OCI-LY7 (cell line): ENCODE measurements around the gene TNNT1. TPM values are rescaled to one million over a fixed set of nuclear protein-coding genes. Genes with fewer than 3 reads are reported as not detected.

Source experiments
- BruUV-seq: library from RNA; stranded (reverse); fragments of 400-500 nt; replicated peaks from 2 replicates; lab custom pipeline; 2021; lab: Mats Ljungman, UMichigan
- CTCF ChIA-PET: fragments of 300-600 bp; sonication (Branson Sonifier 250); formaldehyde crosslinking; loops from one replicate; lab custom pipeline; 2022; ENCODE audit warnings: antibody characterized with exemption; ENCODE audit not compliant: unreplicated experiment; lab: Charles Lee
- POLR2A ChIA-PET: fragments of 300-600 bp; sonication (Branson Sonifier 250); formaldehyde crosslinking; loops from one replicate; lab custom pipeline; 2022; ENCODE audit warnings: antibody characterized with exemption; lab: Charles Lee
- DNase-seq: peaks from one replicate; pipeline ENCODE4 v3.0.0-alpha.2; 2015; ENCODE audit warnings: low spot score
- H2AFZ ChIP-seq: fragments of 200-600 bp; sonication (generic), shearing (Covaris generic); 2 replicates; pipeline ENCODE4 v1.6.1; 2014; ENCODE audit warnings: mild to moderate bottlenecking, antibody characterized with exemption, low read length, moderate library complexity
- H3K27ac ChIP-seq: fragments of 200-600 bp; sonication (generic); 2 replicates; pipeline ENCODE4 v1.5.1; 2014; ENCODE audit warnings: mixed run types, low read depth, mild to moderate bottlenecking, moderate library complexity, low read length, inconsistent platforms; ENCODE audit not compliant: poor library complexity, severe bottlenecking
- H3K36me3 ChIP-seq: fragments of 200-600 bp; sonication (generic); 2 replicates; pipeline ENCODE4 v1.6.1; 2014; ENCODE audit warnings: mild to moderate bottlenecking, antibody characterized with exemption, low read length, moderate library complexity, mixed read lengths; ENCODE audit not compliant: insufficient read depth
- H3K4me1 ChIP-seq: fragments of 200-600 bp; sonication (generic); 2 replicates; pipeline ENCODE4 v1.5.1; 2014; ENCODE audit warnings: mild to moderate bottlenecking, low read length; ENCODE audit not compliant: insufficient read depth, poor library complexity, severe bottlenecking
- H3K4me2 ChIP-seq: fragments of 200-600 bp; sonication (generic); 2 replicates; pipeline ENCODE4 v1.6.1; 2014; ENCODE audit warnings: mild to moderate bottlenecking, low read length
- H3K4me3 ChIP-seq: fragments of 200-600 bp; sonication (generic); 2 replicates; pipeline ENCODE4 v1.5.1; 2014; ENCODE audit warnings: mild to moderate bottlenecking, low read depth, low read length; ENCODE audit not compliant: poor library complexity, severe bottlenecking
- H3K79me2 ChIP-seq: fragments of 200-600 bp; sonication (generic); 2 replicates; pipeline ENCODE4 v1.6.1; 2016; ENCODE audit warnings: low read depth, mild to moderate bottlenecking, low read length, moderate library complexity, mixed read lengths; ENCODE audit not compliant: insufficient read depth
- H3K9me2 ChIP-seq: fragments of 200-600 bp; sonication (generic); 2 replicates; pipeline ENCODE4 v1.6.1; 2016; ENCODE audit warnings: mild to moderate bottlenecking, low read length, mixed read lengths; ENCODE audit not compliant: insufficient read depth
- H3K9me3 ChIP-seq: fragments of 200-600 bp; sonication (generic); 2 replicates; pipeline ENCODE4 v1.6.1; 2014; ENCODE audit warnings: mild to moderate bottlenecking, mixed run types, low read length, mixed read lengths
- H4K20me1 ChIP-seq: fragments of 200-600 bp; sonication (generic); 2 replicates; pipeline ENCODE4 v1.6.1; 2014; ENCODE audit warnings: mild to moderate bottlenecking, antibody characterized with exemption, low read length, moderate library complexity, mixed read lengths; ENCODE audit not compliant: insufficient read depth
- EZH2phosphoT487 ChIP-seq: fragments of 200-600 bp; sonication (generic); IDR thresholded peaks from 2 replicates; pipeline ENCODE4 v1.6.1; 2018; ENCODE audit warnings: low read depth, borderline replicate concordance, mild to moderate bottlenecking, mixed run types, antibody characterized with exemption, low read length, moderate library complexity, mixed read lengths
- intact Hi-C: fragments of 100-400 bp; cut with micrococcal nuclease; formaldehyde crosslinking; loops from one replicate; pipeline ENCODE4 v1.10.0; 2022; ENCODE audit not compliant: unreplicated experiment
- total RNA-seq, 2 experiments: library from RNA; depleted of rRNA in 1 of 2; stranded (reverse); fragments of >200 nt in 1 of 2; shearing (Covaris generic) in 1 of 2; gene quantifications; 2 replicates each; pipeline ENCODE4 v1.2.3, GENCODE V29; 2014 to 2022
- TF ChIP-seq, protein P1 (sequence below): fragments of 200-600 bp; sonication (generic); conservative IDR thresholded peaks from 2 replicates; pipeline ENCODE4 v1.5.1; 2014; ENCODE audit warnings: mild to moderate bottlenecking, antibody characterized with exemption, low read length, moderate library complexity, mixed read lengths

TNNT1 gene
- total RNA-seq, 2 experiments from 2014 or later = 11.2 to 21.9 TPM

DNA sequence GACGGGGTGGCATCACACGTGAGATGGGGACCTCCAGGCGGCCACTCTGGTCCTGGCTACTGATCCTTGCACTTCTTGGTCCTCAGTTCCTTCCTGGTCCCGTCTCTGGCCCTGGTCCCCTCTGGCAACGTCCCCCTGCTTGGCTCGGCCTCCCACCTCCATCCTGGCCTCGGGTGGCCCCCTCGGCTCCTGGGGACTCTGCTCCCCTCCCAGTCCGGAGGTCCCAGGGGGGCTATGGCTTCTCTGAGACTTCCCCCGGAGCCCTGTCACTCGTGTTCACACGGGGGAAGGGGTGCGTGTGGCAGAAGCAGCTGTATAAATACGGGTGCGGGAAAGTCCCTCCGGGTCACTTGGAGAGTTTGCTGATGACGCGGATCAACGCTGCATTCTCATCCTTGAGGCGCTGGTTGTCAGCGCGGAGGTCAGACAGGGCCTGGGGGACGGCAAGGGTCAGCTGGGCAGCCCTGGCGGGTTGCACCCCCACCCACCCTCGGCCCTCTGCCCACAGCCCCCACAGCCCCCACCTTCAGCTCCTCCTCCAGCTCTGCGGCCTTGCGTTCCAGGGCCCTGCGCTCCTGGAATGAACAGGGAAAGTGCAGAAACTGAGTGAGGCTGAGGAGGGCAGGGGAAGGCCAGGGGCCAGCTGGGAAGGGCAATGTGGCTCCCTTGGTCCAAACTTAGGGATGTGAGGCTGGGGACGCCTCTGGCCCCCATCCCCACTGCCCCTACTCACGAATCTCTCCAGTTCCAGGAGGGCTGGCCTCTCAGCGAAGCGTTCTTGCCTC is 57.7 kb downstream of the TNNT1 start:
- POLR2A ChIA-PET = no interaction called here
- CTCF ChIA-PET = no interaction called here

GRCh38 chr19:55090564-55090963 is 58.4 kb downstream of the TNNT1 start:
- peaks cover 77% of the 10 kb centered on the region for H3K36me3 ChIP-seq
- H3K9me2 ChIP-seq = no peaks in the 10 kb centered on the region
- CTCF ChIA-PET = no interaction called here
- no peaks in the 10 kb centered on the region for H4K20me1 ChIP-seq
- no peaks in the 10 kb centered on the region for H3K4me1 ChIP-seq
- intact Hi-C loops = no loop called here
- no peaks in the 10 kb centered on the region for H3K9me3 ChIP-seq
- H3K79me2 ChIP-seq = no peaks in the 10 kb centered on the region
- H3K4me2 ChIP-seq = no peak overlapping the region
- H2AFZ ChIP-seq = no peak overlapping the region
- POLR2A ChIA-PET = no interaction called here
- DNase-seq = no peak
- BruUV-seq = no TSS peak
- H3K27ac ChIP-seq = no peak overlapping the region
- no peak for TF ChIP-seq EZH2phosphoT487
- TF ChIP-seq, protein P1, sequence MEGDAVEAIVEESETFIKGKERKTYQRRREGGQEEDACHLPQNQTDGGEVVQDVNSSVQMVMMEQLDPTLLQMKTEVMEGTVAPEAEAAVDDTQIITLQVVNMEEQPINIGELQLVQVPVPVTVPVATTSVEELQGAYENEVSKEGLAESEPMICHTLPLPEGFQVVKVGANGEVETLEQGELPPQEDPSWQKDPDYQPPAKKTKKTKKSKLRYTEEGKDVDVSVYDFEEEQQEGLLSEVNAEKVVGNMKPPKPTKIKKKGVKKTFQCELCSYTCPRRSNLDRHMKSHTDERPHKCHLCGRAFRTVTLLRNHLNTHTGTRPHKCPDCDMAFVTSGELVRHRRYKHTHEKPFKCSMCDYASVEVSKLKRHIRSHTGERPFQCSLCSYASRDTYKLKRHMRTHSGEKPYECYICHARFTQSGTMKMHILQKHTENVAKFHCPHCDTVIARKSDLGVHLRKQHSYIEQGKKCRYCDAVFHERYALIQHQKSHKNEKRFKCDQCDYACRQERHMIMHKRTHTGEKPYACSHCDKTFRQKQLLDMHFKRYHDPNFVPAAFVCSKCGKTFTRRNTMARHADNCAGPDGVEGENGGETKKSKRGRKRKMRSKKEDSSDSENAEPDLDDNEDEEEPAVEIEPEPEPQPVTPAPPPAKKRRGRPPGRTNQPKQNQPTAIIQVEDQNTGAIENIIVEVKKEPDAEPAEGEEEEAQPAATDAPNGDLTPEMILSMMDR = no peak
- H3K4me3 ChIP-seq = no peak overlapping the region

More for the DNA sequence above, 57.7 kb downstream of the TNNT1 start:
- no peak for DNase-seq
- H3K4me1 ChIP-seq = no peaks in the 10 kb centered on the region
- H4K20me1 ChIP-seq = no peaks in the 10 kb centered on the region
- no peaks in the 10 kb centered on the region for H3K9me3 ChIP-seq
- H3K9me2 ChIP-seq = no peaks in the 10 kb centered on the region
- H3K27ac ChIP-seq = no peak overlapping the region
- TF ChIP-seq, protein P1 = no peak
- TF ChIP-seq EZH2phosphoT487 = no peak
- no peak overlapping the region for H3K4me3 ChIP-seq
- no peak overlapping the region for H2AFZ ChIP-seq
- no peaks in the 10 kb centered on the region for H3K79me2 ChIP-seq
- no peak overlapping the region for H3K4me2 ChIP-seq
- intact Hi-C loops = no loop called here
- BruUV-seq = TSS peak; percentile 96
- peaks cover 82% of the 10 kb centered on the region for H3K36me3 ChIP-seq

DNA sequence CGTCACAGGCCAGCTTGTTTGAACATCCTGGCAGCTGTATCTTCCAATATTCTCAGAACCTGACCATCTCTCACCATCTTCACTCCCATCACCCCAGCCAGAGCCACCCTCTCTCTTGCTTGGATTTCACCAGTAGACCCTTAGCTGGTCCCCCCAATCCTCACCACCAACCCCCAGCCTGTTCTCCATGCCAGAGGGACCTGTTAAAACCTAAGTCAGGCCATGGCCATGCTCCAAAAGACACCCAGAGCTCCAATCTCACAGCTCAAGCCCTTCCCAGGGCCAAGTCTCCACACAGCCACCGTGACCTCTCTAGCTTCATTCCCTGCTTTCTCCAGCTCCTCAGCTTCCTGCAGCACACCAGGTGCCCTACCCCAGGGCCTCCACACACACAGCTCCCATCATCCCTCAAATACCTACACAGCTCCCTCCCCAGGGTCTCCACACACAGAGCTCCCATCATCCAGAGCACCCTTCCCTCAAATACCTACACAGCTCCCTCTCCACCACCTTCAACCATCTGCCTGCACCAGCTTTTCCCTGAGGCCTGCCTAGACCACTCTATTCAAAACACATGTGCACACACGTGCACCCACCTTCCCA is 59.6 kb downstream of the TNNT1 start:
- H4K20me1 ChIP-seq = no peaks in the 10 kb centered on the region
- CTCF ChIA-PET = interaction anchor here (0.6 to 1.3 kb wide), 3 partner anchors 43 to 79 kb away, joined by 3 to 10 read pairs (median 4); no protein-coding TSS in a partner anchor
- H3K79me2 ChIP-seq = no peaks in the 10 kb centered on the region
- peaks cover 66% of the 10 kb centered on the region for H3K36me3 ChIP-seq
- no peaks in the 10 kb centered on the region for H3K9me3 ChIP-seq
- no peak overlapping the region for H2AFZ ChIP-seq
- BruUV-seq = no TSS peak
- POLR2A ChIA-PET = interaction anchor here (0.6 kb wide), 1 partner anchor 259 kb away, joined by 5 read pairs; no protein-coding TSS in a partner anchor
- H3K9me2 ChIP-seq = no peaks in the 10 kb centered on the region
- no peak overlapping the region for H3K4me3 ChIP-seq
- no peak overlapping the region for H3K4me2 ChIP-seq
- H3K27ac ChIP-seq = no peak overlapping the region
- H3K4me1 ChIP-seq = no peaks in the 10 kb centered on the region
- TF ChIP-seq, protein P1 = no peak
- TF ChIP-seq EZH2phosphoT487 = no peak
- DNase-seq = no peak
- intact Hi-C loops = no loop called here
